Measurements from ENCODE around the gene SIRPB2. TPM values are rescaled to one million over a fixed set of nuclear protein-coding genes. Genes with fewer than 3 reads are reported as not detected.
A peak's percentile ranks its signal among the peaks of the same experiment; 100 is the strongest.

The SIRPB2 gene
- total and polyA plus RNA-seq, 8 donors, result 1.3 to 29.9 (median 2.0) TPM

DNA sequence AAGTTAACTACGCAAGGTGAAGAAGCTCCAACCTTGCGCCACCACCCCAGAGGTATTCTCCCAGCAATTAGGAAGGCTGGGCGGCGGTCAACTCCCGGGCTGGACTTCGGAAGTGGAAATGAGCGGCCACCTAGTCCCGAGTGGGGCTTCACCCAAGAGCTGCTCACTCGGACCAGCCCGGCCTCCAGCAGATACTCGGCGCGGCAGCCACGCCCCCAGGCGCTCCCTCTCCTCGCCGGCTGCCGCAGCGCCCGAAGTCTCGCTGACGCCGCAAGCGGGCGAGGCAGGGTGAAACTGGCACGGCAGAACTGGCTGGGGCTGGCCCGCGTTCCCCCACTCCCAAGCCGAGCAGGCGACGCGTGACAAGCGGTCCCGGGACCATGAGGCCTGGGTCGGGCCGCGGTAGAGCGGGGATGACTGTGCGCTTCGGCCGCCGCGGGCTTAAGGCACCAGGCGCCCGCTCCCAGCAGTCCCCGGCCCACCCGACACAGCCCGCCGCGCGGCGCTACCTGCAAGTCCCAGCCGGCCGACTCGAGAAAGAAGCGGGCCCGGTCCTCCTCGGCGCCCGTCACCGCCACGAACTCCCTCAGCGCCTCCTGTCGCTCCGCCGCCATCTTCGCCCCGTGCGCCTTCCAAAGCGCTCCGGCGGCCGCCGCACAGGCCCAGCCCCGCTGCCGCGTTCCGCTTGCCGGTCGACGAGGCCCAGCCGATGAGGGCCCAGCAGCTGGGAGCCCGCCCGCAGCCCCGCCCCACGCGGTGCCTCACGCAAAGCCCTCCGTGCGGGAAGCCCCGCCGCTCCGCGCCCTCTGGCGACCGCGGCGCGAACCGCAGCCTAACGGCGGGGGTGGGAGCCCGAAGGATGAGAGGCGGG is 24.8 kb downstream of the SIRPB2 start, which contains the start of gene NSFL1C:
NSFL1C (minus strand) TSS at position 639 of the 871 bp plus-strand sequence; CDS start at position 614, 25 bp downstream.
- peak within 1 kb of the TSS; percentile 83 to 99 for H3K4me3 ChIP-seq
- peak within 1 kb of the TSS; percentile 87 to 97 for H3K27ac ChIP-seq
- DNase-seq (peak; percentile 91 to 98 (median 96)), ATAC-seq (peak; percentile 95)
- peak; percentile 96 to 97 for TF ChIP-seq CTCF (IDR thresholded peaks at IDR 0.05)
- intact Hi-C loops (cut with DNase I), result no loop called here
- H3K36me3 ChIP-seq, result peaks cover 0 to 28% of the 10 kb centered on the region in 2 donors
- peaks cover 24 to 83% of the 10 kb centered on the region in 2 donors for H3K4me1 ChIP-seq
- no peaks in the 10 kb centered on the region for H3K27me3 ChIP-seq
- H3K9me3 ChIP-seq, result no peaks in the 10 kb centered on the region

DNA sequence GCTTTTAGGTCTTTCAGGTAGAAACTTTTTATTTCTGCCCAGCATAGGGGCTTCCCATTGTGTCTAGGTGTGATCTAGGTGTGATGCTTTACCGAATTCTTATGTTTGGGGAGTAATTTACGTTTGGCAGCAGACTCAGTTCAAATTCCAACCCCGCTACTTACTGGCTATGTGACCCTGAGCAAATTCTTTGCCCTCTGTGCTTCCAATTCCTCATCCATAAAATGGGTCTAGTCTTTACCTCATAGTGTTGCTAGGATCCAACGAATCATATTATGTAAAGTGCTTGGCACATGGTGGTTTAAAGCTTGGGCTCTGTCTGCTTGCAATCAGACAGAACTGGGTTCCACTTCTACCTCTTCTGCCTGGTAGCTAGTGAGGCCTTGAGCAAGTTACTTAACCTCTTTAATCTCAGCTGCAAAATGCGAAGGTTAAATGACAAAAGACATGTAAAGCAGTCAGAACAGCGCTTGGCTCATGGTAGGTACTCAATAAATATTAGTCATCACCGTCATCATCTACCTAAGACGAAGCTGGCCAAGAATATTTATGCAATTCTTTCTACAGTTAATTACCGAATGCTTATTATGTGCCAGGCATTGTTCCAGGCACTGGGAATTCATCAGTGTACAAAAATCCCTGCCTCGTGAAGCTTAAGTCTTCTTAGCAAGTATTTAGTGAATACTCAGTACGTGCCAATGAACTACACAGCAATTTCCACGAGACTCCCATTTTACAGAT is 25.6 kb downstream of the SIRPB2 start:
- Histone ChIP-seq H3K4me1 (peaks cover 24 to 81% of the 10 kb centered on the region in 2 donors), H3K27me3 (no peaks in the 10 kb centered on the region), H3K9me3 (no peaks in the 10 kb centered on the region), H3K4me3 (peak overlapping the region; percentile 83 to 99), H3K36me3 (peaks cover 0 to 35% of the 10 kb centered on the region in 2 donors), H3K27ac (peak overlapping the region in 1 of 2 donors; percentile 97)
- intact Hi-C loops (cut with DNase I), result no loop called here
- no peak for TF ChIP-seq CTCF (IDR thresholded peaks at IDR 0.05)
- DNase-seq (no peak), ATAC-seq (no peak)

DNA sequence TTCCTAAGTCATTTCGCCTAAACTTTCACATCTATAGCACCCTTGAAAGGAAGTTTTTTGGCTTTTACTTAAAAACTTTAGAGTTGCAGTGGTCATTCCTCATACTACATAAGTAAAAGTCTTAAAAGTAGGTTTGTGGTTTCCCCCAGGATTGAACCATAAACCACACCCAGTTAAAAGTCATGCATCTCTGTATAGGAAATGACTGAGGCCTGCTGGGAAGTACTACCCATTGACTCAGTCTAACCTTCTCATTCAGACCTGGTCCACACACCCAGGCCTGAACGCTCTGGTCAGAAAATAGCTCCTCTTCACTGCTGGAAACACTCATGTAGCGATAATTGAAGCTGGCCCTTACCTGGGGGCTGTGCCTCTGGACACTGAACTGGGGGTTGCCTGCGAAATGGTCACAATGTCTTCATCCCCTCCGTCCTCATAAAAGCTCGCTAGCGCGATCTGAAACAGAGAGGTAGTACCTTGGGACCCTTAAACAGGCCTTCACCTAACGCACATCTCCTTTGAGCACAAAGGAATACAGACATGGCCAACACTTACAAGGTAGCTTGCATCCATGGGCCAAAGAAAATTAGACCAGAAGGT is 27.1 kb downstream of the SIRPB2 start:
- Histone ChIP-seq H3K4me3 (no peak overlapping the region), H3K4me1 (peaks cover 12 to 65% of the 10 kb centered on the region in 2 donors), H3K9me3 (no peaks in the 10 kb centered on the region), H3K27me3 (no peaks in the 10 kb centered on the region), H3K27ac (no peak overlapping the region), H3K36me3 (peaks cover 0 to 51% of the 10 kb centered on the region in 2 donors)
- intact Hi-C loops (cut with DNase I), result no loop called here
- TF ChIP-seq CTCF (IDR thresholded peaks at IDR 0.05), result no peak
- ATAC-seq (no peak), DNase-seq (no peak)

DNA sequence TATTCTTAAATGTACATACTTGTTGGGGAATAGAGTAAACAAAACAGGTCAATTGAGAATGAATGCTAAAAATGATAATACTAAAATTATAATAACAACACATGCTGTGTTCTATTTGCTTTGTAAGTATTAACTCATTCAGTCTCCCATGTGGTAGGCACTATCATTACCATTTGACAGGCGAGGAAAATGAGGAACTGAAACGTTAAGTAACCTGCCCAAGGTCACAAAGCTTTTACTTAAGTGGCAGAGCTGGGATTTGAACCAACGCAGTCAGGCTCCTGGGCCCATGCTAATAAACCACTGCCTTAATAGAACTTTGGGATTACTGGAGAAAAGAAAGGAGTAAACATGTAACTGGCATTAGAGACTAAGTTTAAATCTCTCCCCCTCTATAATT is 28.4 kb downstream of the SIRPB2 start:
- DNase-seq (no peak), ATAC-seq (no peak)
- H3K27me3 ChIP-seq, result no peaks in the 10 kb centered on the region
- H3K36me3 ChIP-seq, result peaks cover 0 to 63% of the 10 kb centered on the region in 2 donors
- peaks cover 10 to 53% of the 10 kb centered on the region in 2 donors for H3K4me1 ChIP-seq
- intact Hi-C loops (cut with DNase I), result no loop called here
- H3K4me3 ChIP-seq, result no peak overlapping the region
- no peak for TF ChIP-seq CTCF (IDR thresholded peaks at IDR 0.05)
- no peaks in the 10 kb centered on the region for H3K9me3 ChIP-seq
- no peak overlapping the region for H3K27ac ChIP-seq
